Stimulated activated CD4-positive, alpha-beta T cell treated with anti-CD3 and anti-CD28 coated beads, Interleukin-12 subunit alpha, Interleukin-12 subunit beta, amount 100 ng/mL, for 24 hours (primary cell): ENCODE results near the gene SLC2A8.

ENCODE experiments used
- DNase-seq, 2 experiments: peaks; one replicate each; pipeline ENCODE4 v3.0.0-alpha.2; 2020; ENCODE audit warnings: low read depth in 2 of 2

Gene SLC2A8

DNA sequence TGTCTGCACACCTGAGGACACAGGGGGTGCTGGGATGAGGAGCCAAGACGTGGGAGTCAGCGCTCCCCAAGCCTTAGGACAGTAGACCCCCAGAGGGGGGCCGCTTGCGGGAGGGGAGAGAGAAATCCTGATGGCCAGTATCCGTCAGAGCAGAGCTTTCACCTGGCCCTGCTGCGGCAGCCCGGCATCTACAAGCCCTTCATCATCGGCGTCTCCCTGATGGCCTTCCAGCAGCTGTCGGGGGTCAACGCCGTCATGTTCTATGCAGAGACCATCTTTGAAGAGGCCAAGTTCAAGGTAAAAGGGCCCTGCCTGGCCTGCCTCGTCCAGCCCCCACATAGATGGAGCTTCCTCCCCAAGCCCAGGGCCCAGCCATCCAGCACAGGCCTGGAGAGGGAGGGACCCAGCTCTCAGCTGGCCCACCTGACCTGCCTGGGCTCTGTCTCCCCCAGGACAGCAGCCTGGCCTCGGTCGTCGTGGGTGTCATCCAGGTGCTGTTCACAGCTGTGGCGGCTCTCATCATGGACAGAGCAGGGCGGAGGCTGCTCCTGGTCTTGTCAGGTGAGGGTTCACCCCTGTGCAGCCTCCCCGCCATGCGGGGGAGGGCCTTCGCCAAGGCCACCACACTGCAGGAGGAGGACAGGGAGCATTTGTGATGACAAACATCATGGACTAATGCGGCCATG, 6.7 kb downstream of the SLC2A8 start:
- no peak for DNase-seq

DNA sequence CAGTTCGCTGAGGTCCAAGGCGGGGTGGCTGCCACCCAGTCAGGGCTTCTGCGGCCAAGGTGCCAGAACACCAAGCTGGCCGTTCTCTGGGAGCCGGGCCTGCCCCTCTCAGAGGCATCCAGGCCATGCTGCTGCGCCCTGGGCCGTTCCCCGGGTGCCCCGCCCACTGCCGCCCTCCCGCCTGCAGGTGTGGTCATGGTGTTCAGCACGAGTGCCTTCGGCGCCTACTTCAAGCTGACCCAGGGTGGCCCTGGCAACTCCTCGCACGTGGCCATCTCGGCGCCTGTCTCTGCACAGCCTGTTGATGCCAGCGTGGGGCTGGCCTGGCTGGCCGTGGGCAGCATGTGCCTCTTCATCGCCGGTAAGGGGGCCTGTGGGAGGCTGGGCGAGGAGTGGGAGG, 7.7 kb downstream of the SLC2A8 start:
- no peak for DNase-seq

GRCh38 chr9:127405344-127406125, 8.6 kb downstream of the SLC2A8 start:
- DNase-seq = no peak

- DNase-seq = no peak
Measured at GRCh38 chr9:127406799-127407491, 10.0 kb downstream of the SLC2A8 start.

DNA sequence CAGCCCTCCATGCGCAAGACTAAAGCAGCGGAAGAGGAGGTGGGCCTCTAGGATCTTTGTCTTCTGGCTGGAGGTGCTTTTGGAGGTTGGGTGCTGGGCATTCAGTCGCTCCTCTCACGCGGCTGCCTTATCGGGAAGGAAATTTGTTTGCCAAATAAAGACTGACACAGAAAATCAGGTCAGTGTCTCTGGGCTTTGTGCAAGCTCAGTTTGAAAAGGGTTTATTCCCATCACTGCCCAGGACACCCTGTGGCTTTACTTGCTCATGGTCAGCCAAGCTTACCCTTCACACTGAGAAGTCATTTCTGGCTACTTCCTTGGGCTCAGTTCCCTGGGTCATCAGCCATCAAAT, 10.5 kb downstream of the SLC2A8 start:
- DNase-seq = no peak

DNA sequence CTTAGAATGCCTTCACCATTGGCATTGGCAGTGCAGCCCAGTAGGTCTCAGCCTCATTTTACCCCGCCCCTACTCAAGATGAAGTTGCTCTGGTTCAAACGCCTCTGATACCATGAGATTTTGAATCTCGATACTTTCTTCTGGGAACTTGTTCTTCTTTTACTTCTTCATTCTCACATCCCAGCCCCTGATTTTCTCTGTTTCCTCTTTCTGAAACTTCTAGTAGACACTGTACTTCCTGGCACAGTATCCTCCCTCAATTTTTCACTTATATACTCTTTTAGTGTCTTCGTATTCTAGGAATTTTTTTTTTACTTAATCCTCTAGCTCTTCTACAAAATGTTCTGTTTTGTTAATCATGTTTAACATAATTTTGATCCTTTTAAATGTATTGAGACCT, 14.2 kb downstream of the SLC2A8 start:
- no peak for DNase-seq

DNA sequence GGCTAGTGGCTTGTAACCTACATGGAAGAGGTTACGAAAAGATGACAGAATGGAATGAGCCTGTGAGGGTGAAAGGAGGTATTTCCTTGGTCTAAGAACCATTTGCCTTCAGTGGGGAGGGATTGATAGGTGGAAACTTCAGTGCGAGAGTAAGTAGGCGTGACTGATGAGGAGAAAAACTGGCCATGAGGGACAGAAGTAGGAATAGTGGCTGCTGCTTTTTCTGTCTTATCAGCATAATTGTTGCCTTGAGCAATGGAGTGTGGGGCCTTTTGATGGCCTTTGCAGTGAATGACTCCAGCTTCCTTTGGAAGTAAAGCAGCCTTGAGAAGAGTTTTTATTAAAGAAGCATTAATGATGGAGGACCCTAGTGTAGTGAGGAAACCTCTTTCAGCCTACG, 18.2 kb downstream of the SLC2A8 start:
- no peak for DNase-seq

DNA sequence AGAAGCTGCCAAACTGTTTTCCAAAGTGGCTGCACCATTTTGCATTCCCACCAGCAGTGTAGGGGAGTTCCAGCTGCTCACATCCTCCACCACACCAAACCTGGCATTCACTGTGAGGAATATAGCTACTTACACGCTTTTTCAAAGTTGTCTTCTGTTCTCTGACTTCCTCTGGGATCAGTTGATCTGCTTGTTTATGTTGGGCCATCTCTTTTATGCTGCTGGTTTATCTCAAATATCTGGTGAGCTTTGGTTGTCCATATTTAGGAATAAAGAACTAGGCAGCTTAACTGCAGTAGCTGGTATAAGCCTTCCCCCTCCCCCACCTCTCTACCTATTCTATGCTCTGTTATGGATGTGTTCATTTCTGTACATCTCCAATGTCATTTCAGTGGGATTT, 18.7 kb downstream of the SLC2A8 start:
- DNase-seq = no peak

DNA sequence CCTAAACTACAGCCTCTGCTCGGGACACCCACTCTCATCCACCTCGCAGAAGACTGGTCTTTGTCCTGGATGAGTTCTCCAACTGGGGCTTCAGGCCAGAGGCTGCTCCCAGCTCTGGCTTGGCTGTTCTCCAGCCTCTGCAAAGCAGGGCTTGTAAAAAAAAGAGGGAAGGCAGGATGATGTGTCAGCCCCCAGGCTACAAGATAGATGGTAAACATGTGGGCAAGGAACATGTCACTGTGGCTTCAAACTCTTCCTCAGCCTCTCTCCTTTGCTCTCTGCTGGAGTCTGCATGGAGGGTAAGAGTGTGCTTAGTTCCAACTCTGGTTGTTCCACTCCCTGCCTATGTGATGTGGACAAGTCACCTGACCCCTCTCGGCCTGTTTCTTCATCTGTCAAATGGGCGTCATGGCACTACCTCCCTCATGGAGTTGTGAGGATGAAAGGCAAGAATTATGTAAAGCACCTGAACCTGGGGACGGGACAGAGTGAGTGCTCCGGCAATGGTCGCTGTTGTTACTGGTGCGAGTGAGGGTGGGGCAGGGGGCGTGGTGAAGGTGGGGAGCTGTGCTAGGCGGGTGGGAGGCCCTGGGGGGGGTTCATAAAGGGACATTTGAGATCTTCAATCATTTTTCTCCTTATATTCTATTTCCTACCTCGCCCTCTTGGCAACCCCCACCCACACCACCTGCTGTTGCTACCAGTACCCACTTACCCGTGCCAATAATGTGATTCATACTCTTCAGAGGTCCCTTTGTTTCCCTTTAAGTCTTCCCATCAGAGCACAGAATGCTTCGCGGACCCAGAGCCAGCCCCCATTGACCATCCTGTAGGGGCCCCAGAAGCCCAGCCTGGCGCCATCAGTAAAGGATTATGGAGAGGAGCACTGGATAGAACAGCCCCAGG, 20.4 kb downstream of the SLC2A8 start:
- DNase-seq = no peak

DNA sequence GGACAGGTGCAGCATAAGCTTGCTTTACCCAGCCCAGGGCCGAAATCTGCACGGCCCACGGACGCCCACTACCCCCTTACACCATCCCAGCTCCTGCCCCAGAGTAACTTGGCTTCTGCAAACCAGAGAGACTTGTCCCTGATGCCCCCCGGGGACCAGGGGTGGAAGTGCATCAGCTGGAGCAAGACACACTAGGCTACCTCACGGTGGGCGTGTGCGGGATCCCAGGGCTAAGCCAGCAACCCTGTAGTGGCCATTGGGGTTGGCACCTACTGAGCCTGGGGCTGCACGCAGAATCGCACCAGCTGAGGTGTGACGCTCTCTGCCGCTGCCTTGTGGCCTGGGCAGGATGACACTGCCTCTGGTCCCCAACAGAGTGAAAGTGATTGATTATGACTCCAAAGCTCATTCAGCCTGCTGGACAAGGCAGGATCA, 21.1 kb downstream of the SLC2A8 start:
- DNase-seq = peak in 1 of 2 experiments; percentile 36

DNA sequence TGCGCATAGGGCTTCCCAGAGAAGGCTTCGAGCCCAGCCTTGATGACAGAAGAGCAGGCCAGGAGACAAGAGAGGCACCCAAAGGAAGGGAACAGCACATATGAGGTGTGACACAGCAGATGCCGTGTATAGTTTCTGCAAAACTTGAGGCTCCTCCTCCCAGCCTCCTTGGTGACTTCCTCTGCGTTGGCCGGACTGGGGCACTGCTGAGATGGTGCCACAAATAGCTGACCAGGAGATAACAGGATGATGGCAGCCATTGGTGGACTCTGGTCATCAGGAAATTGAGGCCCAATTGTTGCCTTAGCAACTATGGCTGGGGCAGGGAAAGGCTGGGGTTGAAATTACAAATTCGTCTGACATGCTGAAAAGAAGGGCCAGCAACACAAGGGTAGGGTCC, 22.4 kb downstream of the SLC2A8 start:
- no peak for DNase-seq

GRCh38 chr9:127421057-127421456, 24.1 kb downstream of the SLC2A8 start:
- DNase-seq = no peak

DNA sequence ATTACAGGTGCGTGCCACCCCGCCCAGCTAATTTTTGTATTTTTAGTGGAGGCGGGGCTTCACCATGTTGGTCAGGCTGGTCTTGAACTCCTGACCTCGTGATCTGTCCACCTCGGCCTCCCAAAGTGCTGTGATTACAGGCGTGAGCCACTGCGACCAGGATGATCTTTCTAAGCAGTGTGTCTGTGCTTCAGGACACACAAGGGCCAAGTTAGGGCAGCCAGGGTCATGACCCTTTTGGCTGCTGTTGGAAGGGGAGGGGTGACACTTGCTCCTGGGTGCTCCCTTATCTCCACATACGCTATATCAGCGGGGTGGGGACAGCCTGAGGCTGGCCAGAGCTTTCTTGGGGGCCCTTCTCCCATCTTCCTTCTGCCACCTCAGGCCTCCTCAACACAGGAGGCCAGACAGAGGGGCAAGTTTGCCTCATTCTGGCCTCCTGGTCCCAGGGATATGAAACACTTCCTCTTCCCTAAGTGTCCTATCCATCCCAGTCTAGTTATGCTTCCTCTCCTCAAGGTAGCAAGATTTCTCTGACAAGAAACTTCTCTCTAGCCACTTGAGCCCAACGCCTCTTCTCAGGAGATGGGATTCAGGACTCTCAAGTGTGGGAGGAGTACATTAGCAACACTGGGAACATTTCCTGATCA, 25.3 kb downstream of the SLC2A8 start:
- DNase-seq = no peak

DNA sequence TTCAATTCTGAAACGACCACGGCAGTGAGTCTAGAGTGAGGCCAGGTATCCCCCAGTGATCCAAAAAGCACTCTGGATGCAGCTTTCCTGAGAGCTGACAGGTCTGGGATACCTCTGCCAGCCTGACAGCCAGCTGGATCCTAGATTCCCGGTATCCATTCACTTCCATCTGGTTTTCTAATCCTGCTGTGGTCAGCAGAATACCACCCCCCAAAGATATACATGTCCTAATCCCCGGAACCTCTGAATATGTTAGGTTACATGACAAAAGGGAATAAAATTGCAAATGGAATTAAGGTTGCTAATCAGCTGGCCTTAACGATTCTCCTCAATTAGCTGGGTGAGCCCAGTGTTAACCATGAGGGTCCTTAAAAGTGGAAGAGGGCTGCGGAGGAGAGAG, 25.8 kb downstream of the SLC2A8 start:
- DNase-seq = no peak

- DNase-seq = no peak
Measured at GRCh38 chr9:127423476-127423933, 26.5 kb downstream of the SLC2A8 start.

DNA sequence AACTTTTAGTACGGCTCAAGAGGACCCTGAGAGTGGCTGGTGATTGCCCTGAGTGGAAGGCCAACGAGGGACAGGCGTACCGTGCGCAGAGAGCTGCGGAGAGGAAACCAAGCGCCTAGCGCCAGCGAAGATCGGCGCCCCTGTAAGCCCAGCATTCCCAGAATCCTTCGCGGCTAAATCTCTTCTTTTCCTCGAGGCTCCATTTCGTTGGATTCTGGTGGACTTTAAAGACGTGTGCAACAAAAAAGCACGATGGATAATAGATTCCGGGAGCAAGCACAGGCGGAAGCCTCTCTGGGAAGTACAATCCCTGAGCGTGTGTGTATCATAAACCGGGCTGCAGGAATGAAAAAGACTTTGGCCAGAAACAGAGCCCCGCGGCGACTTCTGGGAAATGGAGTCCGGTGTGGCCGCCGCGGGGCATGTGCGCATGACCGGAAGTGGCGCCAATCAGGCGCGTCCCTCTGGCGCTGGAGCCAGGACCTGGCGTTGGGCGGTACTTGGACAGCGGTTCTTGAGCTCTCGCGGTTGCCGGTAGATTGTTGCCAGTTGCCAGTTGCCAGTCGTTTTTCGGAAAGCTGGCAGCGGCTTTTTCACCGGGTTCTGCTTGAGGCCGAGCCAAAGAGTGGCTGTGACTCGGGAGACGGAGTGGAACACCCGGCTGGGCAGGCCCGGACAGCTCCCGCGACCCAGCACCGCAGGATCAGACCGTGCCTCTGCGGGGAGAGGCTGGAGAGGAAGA, 27.1 kb downstream of the SLC2A8 start, which contains the start of gene ZNF79:
Gene ZNF79 (plus strand): TSS at position 449 of the 742 bp plus-strand sequence. CDS start 406 bp downstream, outside the sequence.
- DNase-seq = peak; percentile 84 to 88

GRCh38 chr9:127424676-127424999, 27.7 kb downstream of the SLC2A8 start:
- no peak for DNase-seq

DNA sequence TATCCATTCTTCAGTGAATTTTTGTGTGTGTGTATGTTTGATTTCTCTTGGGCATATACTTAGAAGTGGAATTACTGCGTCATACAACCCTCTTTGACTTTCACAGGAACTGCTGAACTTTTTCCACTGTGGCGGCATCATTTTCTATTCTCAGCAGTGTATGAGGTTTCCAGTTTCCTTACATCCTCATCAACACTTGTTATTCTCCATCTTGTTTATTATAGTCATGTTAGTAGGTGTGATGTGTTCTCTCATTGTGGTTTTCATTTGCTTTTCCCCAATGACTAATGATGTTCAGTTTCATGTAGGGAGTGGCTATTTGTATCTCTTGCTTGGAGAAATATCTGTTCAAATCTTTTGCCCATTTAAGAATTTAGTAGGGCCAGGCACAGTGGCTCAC, 29.8 kb downstream of the SLC2A8 start:
- no peak for DNase-seq

DNA sequence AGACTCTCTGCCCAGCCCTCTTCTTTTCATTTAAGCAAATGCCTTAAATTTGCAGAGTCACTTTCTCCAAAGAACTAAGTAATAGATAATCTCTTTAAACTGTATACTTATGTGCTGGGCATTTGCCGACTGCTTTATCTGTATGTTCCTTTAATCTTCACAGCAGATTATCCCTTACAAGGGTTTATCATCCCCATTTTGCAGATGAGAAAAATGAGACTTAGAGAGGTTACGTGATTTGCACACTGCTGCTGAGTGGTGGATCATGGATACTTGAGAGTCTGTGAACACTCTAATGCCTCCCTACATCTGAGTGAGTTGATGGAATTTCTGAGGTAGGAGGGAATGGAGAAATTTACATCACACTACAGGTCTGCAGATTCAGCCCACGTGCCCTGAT, 31.4 kb downstream of the SLC2A8 start:
- no peak for DNase-seq

DNA sequence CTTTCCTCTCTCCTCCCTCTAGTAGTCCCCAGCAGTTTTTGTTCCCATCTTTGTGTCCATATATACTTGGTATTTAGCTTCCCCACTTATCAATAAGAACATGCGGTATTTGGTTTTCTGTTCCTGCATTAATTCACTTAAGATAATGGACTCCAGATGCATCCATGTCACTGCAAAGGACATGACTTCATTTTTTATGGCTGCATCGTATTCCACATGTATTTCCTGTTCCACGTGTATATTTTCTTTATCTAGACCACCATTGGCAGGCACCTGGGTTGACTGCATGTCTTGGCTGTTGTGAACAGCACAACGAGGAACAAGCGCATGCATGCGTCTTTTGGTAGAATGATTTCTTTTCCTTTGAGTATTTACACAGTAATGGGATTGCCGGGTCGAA, 33.4 kb downstream of the SLC2A8 start:
- DNase-seq = no peak
